SJSA1 (cell line): ENCODE measurements around the gene NKG7. TPM values are rescaled to one million over a fixed set of nuclear protein-coding genes. Genes with fewer than 3 reads are reported as not detected.
A peak's percentile ranks its signal among the peaks of the same experiment; 100 is the strongest.

ENCODE experiments used
- DNase-seq, 2 experiments: peaks; one replicate each; pipeline ENCODE4 v3.0.0-alpha.2; 2015 to 2020; ENCODE audit warnings: low spot score in 2 of 2, low read depth in 1 of 2
- H3K27ac ChIP-seq: fragments of 250-450 bp; sonication (Bioruptor Pico); 2 replicates; pipeline ENCODE4 v1.5.1; 2020; ENCODE audit warnings: mild to moderate bottlenecking, moderate library complexity
- H3K27me3 ChIP-seq: fragments of 250-450 bp; sonication (Bioruptor Pico); replicated peaks from 2 replicates; pipeline ENCODE4 v1.5.1; 2020; ENCODE audit warnings: mild to moderate bottlenecking, moderate library complexity
- H3K36me3 ChIP-seq: fragments of 250-450 bp; sonication (Bioruptor Pico); 2 replicates; pipeline ENCODE4 v1.5.1; 2020; ENCODE audit warnings: mild to moderate bottlenecking
- H3K4me1 ChIP-seq: fragments of 250-450 bp; sonication (Bioruptor Pico); replicated peaks from 2 replicates; pipeline ENCODE4 v1.6.1; 2021; ENCODE audit warnings: mild to moderate bottlenecking
- H3K4me3 ChIP-seq: fragments of 250-450 bp; sonication (Bioruptor Pico); 2 replicates; pipeline ENCODE4 v1.5.1; 2020; ENCODE audit warnings: mild to moderate bottlenecking
- H3K9me3 ChIP-seq: fragments of 250-450 bp; sonication (Bioruptor Pico); replicated peaks from 2 replicates; pipeline ENCODE4 v1.5.1; 2020; ENCODE audit warnings: mild to moderate bottlenecking
- total RNA-seq: library from RNA; depleted of rRNA; stranded (reverse); fragments of >200 nt; shearing (Covaris generic); gene quantifications from 2 replicates; pipeline ENCODE4 v1.2.3, GENCODE V29; 2014

NKG7 gene
- total RNA-seq, 1 experiment from 2014 or later: not detected

DNA sequence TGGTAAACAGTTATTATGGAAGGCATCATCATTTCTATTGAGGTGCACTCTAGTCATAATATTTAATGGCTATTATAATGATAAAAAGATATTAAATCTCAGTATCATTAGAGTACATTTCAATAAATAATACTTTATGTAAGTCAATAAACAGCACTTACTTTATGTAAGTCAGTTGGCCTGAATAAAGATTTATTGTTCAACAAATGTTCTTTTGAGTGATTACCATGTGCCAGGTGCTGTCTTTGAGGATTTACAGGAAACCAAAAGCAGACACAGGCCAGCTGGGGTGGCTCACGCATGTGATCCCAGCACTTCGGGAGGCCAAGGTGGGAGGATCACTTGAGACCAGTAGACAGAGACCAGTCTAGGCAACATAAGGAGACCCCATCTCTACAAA, 5.0 kb upstream of the NKG7 start:
- Histone ChIP-seq H3K4me1 (no peaks in the 10 kb centered on the region), H3K9me3 (no peaks in the 10 kb centered on the region; the same call in 1 of the 2 replicates), H3K27me3 (no peaks in the 10 kb centered on the region), H3K36me3 (no peaks in the 10 kb centered on the region), H3K4me3 (no peak overlapping the region), H3K27ac (no peak overlapping the region)
- no peak for DNase-seq

DNA sequence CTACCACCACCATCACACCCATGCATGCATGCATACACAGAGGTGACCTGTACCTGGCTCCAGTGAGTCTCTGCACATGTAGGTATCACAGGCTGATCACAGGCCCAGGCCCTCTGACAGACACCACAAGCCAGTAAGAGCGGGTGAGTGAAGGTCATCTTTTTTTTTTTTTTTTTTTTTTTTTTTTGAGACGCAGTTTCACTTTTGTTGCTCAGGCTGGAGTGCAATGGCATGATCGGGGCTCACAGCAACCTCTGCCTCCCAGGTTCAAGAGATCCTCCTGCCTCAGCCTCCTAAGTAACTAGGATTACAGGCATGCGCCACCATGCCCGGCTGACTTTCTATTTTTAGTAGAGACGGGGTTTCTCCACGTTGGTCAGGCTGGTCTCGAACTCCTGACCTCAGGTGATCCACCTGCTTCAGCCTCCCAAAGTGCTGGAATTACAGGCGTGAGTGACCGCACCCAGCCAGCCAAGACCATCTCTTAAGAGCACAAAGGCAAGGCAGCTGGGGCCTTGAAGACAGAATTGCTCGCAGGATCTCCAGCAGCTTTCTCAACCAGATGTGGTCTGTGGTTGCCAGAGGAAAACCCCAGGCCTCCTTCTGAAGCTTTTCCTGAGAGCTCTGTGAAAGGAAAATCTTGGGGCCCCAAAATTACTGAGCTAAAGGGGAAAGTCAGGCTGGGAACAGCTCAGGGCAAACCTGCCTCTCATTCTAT, 3.2 kb upstream of the NKG7 start:
- no peak for DNase-seq
- H3K27me3 ChIP-seq: no peaks in the 10 kb centered on the region
- H3K27ac ChIP-seq: no peak overlapping the region
- H3K4me3 ChIP-seq: no peak overlapping the region
- no peaks in the 10 kb centered on the region for H3K36me3 ChIP-seq
- H3K9me3 ChIP-seq: no peaks in the 10 kb centered on the region
- no peaks in the 10 kb centered on the region for H3K4me1 ChIP-seq

DNA sequence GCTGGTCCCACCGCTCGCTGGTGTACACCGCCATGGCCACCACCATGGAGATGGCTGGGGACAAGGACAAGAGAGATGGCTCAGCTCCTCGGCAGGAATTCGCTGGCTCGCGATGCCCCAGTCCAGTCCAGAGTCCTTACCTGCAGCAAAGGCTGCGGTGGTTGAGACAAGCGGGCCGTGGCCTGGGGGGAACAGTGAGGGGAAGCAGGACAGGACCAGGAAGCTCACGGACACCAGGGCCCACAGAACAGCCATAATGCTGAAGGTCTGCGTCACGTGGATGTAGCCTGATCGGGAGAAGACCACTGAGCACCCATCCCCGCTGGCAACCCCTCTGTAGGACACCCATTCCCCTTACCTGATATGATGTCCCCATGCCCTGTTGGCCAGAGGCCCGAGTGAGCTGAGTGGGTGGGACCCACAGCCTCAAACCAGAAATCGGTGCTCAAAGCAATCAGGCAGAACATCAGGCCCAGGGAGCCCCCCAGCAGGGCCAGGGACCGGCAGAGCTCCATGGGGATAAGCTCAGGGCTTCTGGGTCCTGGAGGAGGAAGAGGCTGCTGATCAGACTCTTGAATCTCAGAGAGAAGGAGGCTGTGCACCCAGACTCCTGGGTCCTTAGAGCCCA, 319 bp downstream of the NKG7 start:
- Histone ChIP-seq H3K36me3 (peaks cover 3% of the 10 kb centered on the region), H3K4me3 (no peak overlapping the region), H3K27ac (no peak overlapping the region), H3K9me3 (no peaks in the 10 kb centered on the region), H3K27me3 (no peaks in the 10 kb centered on the region), H3K4me1 (peaks cover 10% of the 10 kb centered on the region)
- no peak for DNase-seq

DNA sequence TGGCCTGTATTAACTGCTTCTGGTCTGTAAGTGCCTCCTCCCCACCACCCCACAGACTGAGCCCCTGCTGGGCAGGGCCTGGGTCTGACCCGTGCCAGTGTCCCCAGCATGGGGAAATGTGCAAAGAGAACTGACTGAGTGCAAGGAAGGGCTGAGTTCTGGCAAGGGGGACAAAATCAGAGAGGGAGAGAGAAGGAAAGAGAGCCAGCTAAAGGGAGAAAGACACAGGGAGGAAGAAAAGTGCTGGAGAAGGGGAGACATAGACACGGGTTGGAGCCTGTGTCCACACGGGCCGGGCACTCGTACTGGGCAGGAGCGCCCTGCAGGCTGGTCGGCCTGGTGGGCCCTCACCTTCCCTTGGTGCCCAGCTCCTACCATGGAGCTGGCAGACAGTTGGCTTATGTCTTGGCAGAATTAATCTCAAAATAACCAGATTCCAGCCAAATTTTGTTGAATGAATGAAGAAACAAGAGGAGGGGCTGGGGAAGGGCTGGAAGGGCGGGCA, 1.2 kb downstream of the NKG7 start:
- H3K27me3 ChIP-seq: no peaks in the 10 kb centered on the region
- H3K9me3 ChIP-seq: no peaks in the 10 kb centered on the region
- H3K4me1 ChIP-seq: peaks cover 16% of the 10 kb centered on the region
- no peak for DNase-seq
- no peak overlapping the region for H3K27ac ChIP-seq
- H3K4me3 ChIP-seq: no peak overlapping the region
- H3K36me3 ChIP-seq: peaks cover 3% of the 10 kb centered on the region

DNA sequence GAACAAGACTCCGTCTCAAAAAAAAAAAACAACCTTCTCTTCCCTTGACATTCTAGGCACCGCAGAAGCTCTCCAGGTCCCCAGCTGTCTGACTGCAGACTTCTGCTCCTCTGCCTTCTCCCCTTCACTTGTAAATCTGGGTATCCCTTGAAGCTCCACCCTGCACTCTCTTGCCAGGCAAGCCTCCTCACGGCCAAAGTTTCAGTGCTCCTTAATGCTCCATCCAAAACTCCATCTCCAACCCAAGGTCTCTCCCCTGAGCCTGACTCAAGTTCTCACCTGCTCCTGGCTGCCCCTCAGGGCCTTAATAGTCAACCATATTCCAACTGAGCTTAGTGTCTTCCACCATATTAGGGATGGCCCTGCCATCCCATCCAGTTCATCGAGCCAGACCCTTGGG, 2.2 kb downstream of the NKG7 start:
- H3K4me3 ChIP-seq: no peak overlapping the region
- no peaks in the 10 kb centered on the region for H3K27me3 ChIP-seq
- no peak for DNase-seq
- no peak overlapping the region for H3K27ac ChIP-seq
- peaks cover 24% of the 10 kb centered on the region for H3K4me1 ChIP-seq
- H3K9me3 ChIP-seq: no peaks in the 10 kb centered on the region
- H3K36me3 ChIP-seq: peaks cover 3% of the 10 kb centered on the region

DNA sequence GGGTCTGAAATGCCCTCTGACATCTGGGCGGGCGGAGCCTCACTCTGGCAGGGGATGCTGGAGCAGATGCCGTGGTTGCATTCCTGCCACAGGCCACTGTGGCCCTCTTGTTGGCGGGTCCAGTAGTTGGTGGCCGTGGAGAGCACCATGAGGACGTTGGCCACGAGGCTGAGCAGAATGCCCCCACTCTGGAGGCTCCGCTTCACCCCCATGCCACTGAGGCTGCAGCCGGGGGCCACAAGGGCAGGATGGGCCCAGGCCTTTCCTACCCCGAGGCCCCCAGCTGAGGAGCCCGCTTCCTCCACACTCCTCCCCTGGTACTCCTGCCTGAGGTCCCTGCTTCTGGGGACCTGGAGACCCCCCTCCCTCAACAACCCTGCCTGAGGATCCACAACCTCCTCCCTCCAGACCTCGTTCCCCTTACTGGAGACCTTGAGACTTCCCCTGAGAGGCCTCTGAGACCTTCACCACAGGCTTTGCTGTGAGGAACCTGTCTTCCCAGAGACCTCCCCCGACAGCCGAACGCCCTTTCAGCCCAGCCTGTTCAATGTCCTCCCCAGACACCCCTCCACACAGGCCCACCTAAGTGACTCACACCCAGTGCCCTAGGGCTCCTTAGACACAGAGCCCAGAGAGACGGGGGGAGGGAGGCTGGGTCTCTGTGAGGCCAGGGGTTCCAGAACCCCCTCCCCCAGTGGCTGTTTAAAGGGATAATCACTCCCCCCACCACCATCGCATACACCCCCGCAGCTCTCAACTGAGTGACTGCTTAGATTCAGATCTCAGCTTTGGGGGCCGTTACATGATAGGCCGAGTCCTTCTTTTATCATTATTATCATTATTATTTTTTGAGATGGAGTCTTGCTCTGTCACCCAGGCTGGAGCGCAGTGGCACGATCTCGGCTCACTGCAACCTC, 3.8 kb downstream of the NKG7 start, which contains the start of gene CLDND2:
CLDND2 (minus strand) TSS at position 638 of the 917 bp plus-strand sequence; CDS start at position 212, 426 bp downstream.
- peak within 1 kb of the TSS; percentile 60 for H3K27ac ChIP-seq
- no peaks in the 10 kb centered on the region for H3K27me3 ChIP-seq
- no peak for DNase-seq
- H3K36me3 ChIP-seq: peaks cover 3% of the 10 kb centered on the region
- H3K4me1 ChIP-seq: peaks cover 40% of the 10 kb centered on the region
- H3K4me3 ChIP-seq: peak within 1 kb of the TSS; percentile 67
- no peaks in the 10 kb centered on the region for H3K9me3 ChIP-seq

DNA sequence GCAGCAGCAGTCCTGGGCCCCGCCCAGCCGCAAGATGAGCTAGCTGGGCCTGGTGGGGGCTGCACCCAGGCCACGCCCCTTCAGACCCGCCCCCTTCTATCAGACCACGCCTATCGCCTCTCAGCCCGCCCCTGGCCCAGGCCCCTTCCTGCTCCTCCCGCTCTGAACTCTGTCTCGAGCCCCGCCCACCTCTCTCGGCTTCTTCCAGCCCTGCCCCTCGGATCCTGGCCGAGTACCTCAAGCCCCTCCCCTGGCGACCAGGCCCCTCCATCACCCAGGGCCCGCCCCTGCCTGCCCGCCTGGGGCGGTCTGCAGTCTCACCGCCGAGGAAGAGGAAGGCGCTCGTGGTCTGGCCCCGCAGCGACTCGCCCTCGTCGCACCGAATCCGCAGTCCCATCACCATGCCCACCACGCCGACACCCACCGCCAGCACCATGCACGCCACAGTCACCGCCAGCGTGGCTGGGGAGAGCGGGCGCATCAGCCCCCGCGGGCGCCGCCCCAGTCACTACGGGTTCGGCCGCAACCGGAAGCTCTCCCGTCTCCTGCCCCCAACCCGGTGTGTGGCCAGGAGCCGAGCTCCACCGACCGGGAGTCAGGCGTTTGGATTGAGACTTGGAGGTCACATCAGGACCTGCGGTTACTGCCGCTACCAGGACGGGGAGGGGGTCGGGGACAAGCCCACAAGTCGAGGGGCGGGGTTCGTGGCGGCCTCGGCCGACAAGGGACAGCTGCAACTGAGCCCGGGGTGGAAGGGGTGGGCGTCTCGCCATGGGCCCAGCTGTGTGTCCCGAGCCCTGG, 4.7 kb downstream of the NKG7 start:
- H3K27ac ChIP-seq: peak overlapping the region; percentile 60
- peak; percentile 99 to 100 for DNase-seq
- H3K27me3 ChIP-seq: no peaks in the 10 kb centered on the region
- peaks cover 3% of the 10 kb centered on the region for H3K36me3 ChIP-seq
- no peaks in the 10 kb centered on the region for H3K9me3 ChIP-seq
- peak overlapping the region; percentile 67 for H3K4me3 ChIP-seq
- peaks cover 48% of the 10 kb centered on the region for H3K4me1 ChIP-seq

DNA sequence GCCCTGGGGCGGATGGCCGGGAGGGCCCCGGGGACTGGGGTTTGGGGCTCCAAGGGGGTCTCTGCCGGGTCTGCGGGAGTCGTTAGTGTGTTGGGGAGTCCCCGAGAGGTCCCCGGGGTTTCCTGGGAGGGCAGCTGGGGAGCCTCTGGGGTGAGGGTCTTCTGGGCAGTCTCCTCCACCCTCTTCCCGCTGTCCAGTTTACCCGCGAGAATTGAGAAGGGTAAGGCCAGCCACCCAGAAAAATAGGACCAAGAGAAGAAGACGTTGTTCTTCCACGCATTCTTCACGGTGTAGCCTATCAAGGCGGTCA, 5.2 kb downstream of the NKG7 start:
- H3K27ac ChIP-seq: peak overlapping the region; percentile 48
- H3K4me1 ChIP-seq: peaks cover 53% of the 10 kb centered on the region
- no peaks in the 10 kb centered on the region for H3K27me3 ChIP-seq
- no peak for DNase-seq
- peak overlapping the region; percentile 67 for H3K4me3 ChIP-seq
- H3K36me3 ChIP-seq: peaks cover 3% of the 10 kb centered on the region
- no peaks in the 10 kb centered on the region for H3K9me3 ChIP-seq

DNA sequence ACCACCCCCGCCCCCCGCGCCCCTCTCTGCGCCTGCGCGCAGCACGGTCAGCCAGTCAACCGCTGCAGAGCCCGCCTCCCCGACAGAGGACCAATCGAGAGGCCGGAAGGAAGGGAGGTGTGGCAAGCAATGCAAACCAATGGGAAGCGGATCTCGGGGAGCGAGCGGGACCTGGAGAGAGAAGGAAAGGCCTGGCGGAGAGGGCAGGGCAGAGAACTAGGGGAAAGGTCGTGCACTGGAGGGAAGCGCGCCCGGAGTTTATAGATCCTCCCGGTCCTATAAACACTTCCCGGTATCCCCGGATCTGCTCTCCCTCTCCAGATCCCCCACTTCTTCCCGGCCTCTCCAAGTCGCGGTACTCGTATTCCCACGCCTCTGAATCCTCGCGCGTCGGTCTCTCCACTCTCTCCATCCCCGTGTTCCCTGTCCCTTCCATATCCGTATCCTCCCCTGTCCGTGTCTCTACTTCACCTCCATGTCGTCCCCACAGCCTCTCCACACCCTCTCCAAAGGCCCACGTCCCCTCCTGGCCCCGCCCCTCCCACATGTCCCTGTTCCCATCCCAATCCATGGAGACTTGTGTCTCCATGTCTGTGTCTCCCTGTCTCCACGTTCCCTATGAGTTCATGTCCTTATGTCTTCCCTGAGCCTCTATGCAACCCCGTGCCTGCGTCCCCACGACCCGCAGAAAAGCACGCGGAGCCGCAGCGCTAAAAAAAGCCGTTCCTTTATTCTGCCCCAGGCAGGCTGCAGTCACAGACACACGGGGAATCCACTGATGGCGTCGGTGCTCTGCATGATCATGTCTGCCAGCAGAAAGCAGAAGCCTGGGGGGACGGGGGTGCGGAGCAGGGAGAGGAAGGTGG, 5.8 kb downstream of the NKG7 start:
- Histone ChIP-seq H3K27me3 (no peaks in the 10 kb centered on the region), H3K4me1 (peaks cover 53% of the 10 kb centered on the region), H3K9me3 (no peaks in the 10 kb centered on the region), H3K36me3 (peaks cover 3% of the 10 kb centered on the region), H3K27ac (peak overlapping the region; percentile 48), H3K4me3 (peak overlapping the region; percentile 67)
- peak; percentile 92 to 99 for DNase-seq

DNA sequence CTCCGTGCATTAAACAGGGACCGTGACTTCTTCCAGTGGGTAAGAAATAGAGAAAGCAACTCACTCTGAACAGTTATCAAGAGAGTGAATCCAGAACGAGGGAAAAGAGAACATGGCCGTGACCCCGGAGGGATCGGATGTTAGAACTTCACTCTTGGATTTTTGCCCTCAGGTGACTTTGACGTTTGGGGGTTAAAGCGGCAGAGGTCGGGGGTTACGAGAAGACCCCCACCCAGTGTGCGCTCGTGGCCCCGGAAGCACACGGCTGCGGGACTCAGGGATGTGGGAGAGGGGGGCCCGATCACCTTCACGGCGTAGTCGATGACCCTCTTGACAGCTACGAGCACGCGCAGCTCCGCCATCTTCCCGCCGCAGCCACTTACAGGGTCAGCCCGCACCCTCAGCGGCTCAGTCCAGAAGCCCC, 6.5 kb downstream of the NKG7 start, which contains the start of gene ETFB:
ETFB (minus strand) TSS at position 424 of the 424 bp plus-strand sequence; CDS start at position 362, 62 bp downstream.
- Histone ChIP-seq H3K27ac (peak within 1 kb of the TSS; percentile 53), H3K4me1 (peaks cover 53% of the 10 kb centered on the region), H3K27me3 (no peaks in the 10 kb centered on the region), H3K4me3 (peak within 1 kb of the TSS; percentile 67), H3K36me3 (peaks cover 3% of the 10 kb centered on the region), H3K9me3 (no peaks in the 10 kb centered on the region)
- no peak for DNase-seq

DNA sequence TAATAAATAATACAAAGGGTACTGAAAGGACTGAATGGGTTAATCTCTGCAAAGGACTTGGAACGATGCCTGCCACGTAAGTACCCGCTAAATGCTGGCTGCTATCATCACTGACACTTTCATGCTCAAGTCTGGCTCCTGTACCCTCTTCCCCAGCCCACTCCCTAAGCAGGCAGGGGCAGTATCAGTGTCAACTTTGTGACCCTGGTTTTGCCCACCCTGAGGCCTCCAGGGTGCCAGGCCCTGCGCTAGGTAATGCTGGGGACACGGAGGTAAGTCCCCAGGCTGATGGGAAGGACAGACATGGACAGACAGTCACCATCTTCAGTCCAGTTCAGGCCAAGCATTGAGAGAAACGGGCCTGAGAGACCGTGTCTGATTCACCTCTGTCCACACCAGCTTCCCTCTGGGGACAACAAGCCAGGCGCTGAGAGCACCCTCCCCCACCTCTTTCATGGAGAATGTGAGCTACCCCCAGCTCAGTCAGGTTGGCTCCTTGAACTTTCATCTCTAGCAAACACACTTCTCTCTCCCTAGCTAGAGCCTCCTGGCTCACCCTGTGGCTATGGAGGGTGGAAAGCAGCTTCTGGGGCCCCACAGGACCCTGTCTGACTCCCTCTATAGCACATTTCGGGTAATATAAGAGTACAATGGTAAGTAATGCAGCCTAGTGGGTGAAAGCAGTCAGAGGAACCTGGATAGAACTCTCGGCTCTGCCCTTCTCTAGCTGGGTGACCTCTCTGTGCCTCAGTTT, 7.1 kb downstream of the NKG7 start:
- H3K4me1 ChIP-seq: peaks cover 53% of the 10 kb centered on the region
- peak overlapping the region; percentile 53 for H3K27ac ChIP-seq
- H3K27me3 ChIP-seq: no peaks in the 10 kb centered on the region
- H3K9me3 ChIP-seq: no peaks in the 10 kb centered on the region
- DNase-seq: peak in 1 of 2 experiments; percentile 52
- H3K36me3 ChIP-seq: peaks cover 3% of the 10 kb centered on the region
- H3K4me3 ChIP-seq: peak overlapping the region; percentile 67
